Epidermal melanocyte (primary cell): ENCODE data around the gene RGS11.
"Not testable (repeated sequence)": the region's sequence is repeated elsewhere in the genome, so short reads cannot be mapped to it uniquely, and the experiment has no call there.

Source experiments
- DNase-seq: peaks from one replicate; pipeline ENCODE4 v3.0.0; 2011; ENCODE audit warnings: low spot score; ENCODE audit not compliant: insufficient read length

RGS11 gene

DNA sequence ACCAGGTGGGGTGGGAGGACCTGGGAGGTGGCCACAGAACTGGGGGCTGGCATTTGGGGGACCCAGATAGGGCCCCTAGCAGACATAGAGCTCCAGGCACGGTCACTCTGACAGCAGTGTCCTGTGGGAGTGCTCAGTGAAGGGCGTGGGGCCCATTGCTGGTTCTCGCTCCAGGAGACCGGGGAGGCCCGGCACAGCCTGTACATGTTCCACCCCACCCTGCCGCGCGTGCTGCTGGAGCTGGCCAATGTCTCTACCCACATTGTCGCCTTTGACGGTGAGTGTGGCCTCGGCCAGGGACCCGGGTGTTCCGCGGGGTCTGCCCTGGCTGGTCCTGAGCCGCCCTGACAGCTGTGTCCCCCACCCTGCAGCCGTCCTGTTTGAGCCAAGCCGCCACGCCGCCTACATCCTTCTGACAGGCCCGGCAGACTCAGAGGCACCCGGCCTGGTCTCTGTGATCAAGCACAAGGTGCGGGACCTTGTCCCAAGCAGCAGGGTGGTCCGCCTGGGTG is 11.2 kb downstream of the RGS11 start:
- no peak for DNase-seq

DNA sequence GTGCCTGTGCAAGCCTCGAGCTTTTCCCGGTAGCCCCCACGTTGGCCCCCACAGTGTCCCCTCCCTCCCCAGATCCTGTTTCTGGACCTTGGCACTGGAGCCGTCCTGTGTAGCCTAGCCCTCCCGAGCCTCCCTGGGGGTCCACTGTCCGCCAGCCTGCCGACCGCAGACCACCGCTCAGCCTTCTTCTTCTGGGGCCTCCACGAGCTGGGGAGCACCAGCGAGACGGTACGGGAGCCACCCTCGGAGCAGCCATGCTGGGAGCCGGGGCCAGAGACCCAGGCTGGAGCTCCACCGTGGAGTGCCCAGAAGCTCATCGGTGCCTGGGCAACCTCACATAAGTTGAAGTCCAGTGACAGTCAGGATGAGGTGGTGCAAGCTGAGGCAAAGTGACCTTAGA is 11.8 kb downstream of the RGS11 start:
- no peak for DNase-seq

DNA sequence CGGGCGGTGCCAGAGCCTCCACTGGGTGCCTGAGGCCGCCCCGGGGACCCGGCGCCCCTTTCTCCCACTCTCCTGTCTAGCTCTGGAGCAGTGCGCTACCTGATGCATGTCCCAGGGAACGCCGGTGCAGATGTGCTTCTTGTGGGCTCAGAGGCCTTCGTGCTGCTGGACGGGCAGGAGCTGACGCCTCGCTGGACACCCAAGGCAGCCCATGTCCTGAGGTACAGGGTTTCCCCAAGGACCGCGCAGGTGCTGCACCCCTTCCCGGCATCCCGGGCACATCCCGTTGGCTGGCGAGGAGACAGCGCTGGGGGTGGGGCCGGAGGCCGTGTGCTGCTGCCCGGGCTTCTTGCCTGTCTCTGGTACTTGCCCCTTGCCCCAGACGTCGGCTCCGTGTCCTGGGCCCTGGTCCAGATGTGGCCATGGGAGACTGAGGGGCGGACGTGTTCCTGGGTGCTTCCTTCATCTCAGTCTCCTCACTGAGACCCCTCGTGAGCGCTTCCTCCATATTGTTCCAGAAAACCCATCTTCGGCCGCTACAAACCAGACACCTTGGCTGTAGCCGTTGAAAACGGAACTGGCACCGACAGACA is 12.5 kb downstream of the RGS11 start:
- DNase-seq = no peak

DNA sequence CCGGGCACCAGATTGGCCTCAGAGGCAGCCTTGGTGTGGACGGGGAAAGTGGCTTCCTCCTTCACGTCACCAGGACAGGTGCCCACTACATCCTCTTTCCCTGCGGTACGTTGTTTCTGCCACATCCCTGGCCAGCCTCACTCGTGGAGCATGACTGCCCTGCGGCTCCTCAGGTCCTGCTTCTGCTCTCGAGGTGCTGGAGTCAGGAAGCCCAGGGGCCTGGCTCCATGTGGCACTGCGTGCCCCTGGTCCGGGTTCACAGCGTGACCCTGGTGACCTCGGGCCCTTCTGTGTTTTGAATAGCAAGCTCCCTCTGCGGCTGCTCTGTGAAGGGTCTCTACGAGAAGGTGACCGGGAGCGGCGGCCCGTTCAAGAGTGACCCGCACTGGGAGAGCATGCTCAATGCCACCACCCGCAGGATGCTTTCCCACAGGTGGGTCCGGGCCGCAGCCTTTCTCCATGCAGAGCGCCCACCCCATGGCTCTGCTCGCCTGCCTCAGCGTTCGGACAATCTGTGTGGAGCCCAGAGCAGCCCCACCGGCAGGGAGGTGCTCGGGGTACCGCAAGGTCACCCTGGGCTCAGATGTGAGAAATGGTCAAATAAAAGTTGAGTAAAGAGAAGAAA is 13.5 kb downstream of the RGS11 start:
- DNase-seq = no peak

DNA sequence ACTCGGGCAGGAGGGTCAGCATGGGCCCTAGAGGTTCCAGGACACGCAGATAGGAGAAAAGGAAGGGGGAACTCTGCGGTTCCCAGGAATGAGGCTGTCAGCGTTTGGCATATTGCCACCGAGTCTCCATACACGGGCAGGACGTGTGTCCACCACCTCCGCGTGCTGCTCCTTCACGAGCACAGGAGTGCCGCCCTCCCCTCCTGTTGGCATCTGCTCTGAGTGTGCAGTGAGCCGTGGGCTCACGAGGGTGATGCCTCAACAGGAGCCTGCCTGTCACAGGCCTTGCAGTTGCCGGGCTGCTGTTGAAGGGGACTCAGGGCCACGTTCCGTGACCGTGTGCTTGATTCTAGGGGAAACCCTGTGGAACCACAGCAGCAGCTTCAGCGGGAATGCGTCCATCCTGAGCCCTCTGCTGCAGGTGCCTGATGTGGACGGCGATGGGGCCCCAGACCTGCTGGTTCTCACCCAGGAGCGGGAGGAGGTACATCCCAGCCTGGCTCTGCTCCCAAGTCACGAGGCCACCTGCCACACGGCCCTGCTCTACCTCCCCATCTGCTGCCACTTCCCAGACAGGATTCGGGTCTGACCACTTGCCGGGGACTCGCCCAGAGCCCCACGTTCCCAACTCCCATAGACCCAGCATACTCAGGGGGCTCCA is 14.6 kb downstream of the RGS11 start:
- no peak for DNase-seq

DNA sequence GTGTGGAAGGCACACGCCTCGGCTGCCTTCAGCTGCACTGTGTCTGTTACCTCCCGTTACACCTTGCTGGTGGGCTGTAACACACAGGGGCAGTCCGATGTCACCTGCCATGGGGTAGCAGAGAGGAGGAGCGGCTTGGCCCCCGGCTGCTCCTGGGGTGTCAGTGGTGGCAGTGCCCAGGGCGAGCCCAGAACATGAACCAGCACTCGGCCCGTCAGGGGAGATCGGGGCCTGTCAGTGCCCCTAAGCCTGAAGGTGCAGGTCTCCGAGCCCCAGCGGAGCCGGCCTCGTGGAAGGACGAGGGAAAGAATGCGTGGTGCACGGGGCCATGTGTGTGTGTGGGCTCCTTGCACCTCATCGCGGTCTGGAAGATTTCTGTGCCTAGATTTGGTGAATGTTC is 15.4 kb downstream of the RGS11 start:
- DNase-seq = no peak

DNA sequence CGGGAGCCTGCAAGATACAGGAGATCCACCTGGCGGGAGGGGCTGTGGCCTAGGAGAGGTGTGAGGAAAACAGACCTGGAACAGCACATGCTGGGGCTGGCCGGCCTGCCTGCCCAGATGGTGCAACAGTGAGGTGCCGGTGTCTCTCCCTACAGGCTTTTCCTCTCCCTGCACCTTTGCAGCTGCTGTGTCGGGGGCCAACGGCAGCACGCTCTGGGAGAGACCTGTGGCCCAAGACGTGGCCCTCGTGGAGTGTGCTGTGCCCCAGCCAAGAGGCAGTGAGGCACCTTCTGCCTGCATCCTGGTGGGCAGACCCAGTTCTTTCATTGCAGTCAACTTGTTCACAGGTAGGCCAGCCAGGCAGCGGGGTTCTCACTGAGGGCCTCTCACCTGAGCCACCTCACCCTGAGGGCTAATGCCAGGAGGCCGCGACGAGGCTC is 15.9 kb downstream of the RGS11 start:
- no peak for DNase-seq

DNA sequence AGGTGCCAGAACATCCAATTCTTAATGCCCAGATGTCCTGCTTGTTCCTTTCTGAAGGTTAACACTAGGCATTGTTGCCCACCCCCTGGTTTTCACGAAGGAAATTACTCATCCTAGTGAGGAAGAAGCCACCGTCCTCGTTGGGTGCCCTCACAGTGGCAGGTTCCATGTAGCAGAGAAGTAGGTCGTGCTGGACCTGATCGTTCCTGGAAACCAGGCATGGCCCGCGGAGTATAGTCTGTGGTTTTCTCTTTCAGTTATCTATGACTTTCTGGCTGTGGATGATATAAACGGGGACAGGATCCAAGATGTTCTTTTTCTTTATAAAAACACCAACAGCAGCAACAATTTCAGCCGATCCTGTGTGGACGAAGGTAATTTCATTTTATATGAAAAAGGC is 16.5 kb downstream of the RGS11 start:
- DNase-seq = no peak

DNA sequence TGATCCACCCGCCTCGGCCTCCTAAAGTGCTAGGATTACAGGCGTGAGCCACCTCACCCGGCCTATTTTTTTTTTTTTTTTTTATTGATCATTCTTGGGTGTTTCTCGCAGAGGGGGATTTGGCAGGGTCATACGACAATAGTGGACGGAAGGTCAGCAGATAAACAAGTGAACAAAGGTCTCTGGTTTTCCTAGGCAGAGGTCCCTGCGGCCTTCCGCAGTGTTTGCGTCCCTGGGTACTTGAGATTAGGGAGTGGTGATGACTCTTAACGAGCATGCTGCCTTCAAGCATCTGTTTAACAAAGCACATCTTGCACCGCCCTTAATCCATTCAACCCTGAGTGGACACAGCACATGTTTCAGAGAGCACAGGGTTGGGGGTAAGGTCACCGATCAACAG is 17.7 kb downstream of the RGS11 start:
- not testable (repeated sequence) for DNase-seq

DNA sequence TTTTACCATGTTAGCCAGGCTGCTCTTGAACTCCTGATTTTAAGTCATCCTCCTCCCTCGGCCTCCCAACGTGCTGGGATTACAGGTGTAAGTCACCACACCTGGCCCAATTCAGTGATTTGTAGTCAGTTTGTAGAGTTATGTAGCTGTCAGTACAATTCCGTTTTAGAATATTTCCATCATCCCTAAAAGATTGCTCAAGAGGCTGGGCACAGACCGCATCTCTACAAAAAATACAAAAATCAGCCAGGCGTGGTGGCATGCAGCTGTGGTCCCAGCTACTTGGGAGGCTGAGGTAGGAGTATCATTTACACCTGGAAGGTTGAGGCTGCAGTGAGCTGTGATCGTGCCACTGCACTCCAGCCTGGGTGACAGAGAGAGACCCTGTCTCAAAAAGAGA is 20.6 kb downstream of the RGS11 start:
- no peak for DNase-seq

DNA sequence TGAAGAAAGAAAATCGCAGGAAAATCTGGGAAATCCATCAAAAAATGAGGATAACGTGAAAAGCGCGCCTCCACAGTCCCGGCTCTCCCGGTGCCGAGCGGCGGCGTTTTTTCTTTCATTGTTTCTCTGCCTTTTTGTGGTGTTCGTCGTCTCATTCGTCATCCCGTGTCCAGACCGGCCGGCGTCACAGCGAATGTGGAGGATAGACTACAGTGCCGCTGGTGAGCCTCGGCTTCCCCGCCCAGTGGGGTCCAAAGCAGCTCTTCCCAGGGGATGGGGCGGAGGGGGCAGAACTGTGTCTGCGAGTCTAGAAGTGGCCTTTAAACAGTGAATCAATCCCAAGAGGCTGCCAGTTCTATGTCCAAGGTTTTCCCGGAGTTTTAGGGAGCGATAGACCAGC is 21.3 kb downstream of the RGS11 start:
- no peak for DNase-seq

DNA sequence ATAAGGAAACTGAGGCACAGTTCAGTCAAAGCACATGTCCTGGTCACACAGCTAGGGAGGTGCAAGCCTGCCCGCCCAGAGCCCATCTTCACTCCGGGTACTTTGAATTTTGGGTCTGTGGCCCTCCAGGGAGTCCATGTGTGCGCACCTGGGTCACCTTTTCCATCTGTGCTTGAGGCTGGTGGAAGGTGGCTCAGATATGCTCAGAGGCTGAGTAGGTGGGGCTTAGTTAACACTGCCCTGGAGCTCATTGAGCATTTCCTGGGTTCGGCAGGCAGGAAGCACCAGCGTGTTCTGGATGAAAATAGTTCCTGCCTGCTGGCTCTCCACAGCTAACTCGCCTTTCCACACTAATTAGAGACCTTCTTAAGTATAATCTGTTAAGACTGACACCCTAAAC is 21.9 kb downstream of the RGS11 start:
- no peak for DNase-seq

DNA sequence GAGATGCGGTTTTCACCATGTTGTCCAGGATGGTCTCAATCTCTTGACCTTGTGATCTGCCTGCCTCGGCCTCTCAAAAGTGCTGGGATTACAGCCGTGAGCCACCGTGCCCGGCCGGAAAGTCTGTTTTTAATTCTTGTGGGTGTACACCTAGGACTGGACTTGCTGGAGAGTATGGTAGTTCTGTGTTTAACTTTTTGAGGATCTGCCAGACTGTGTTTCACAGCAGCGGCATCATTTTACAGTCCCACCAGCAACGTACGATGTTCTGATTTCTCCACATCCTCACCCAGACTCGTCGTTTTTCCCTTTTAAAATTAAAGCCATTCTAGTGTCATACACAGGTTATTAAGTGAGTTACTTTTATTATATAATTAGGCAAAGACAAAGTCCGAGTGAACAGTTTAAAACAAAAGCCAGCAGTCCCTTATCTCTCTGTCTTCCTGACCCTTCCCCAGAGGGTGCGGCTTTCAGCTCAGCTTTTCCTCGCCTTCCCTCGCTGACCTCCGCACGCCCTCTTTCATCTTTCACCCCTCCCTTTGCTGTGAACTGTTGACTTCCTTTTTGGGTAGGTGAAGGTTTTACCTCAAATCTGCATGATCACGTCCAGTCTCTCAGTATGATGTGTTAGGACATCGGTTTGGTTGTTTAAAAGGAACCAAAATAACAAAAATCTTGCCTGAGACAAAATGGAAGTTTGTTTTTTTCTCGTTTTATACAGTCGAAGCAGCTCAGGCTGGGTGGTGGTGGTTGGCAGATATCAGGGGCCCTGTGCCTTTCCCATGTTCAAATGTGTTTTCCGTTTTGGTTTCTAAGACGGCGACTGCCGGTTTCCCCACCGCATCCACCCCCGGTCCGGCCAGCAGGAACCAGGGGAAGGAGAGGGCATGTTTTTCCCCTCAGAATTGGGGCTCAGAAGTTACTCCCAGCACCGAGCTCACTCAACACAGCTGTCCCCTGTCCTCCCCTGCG is 23.1 kb downstream of the RGS11 start:
- no peak for DNase-seq

DNA sequence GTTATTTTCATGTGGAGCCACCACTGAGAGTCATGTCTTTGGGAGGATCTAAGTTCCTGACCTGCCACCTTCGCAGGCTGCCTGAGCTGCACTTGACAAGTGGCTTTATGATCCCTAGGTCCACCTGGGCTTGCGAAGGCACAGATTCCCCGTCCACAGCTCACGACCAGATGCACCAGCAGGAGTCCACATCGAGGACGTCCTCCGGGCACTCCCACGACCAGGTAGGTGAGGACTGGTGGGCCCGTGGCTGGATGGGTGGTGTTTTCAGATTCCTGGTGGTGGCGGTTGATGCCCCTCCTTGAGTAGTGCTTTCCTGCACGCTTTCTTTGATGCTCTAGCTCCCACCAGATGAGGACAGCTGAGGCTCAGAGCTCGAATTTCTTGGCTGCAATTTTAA is 26.3 kb downstream of the RGS11 start:
- no peak for DNase-seq

DNA sequence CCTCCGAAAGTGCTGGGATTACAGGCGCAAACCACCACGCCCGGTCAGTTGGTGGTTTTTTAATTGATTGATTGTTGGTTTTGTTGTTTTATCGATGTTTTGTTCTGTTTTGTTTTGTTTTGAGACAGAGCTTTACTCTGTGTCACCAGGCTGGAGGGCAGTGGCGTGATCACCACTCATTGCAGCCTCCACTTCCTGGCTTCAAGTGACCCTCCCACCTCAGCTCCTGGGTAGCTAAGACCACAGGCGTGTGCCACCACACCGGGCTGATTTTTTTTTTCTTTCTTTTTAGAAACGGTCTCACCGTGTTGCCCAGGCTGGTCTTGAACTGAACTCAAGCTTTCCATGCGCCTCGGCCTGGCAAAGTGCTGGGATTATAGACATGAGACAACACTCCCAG is 28.7 kb downstream of the RGS11 start:
- DNase-seq = no peak

DNA sequence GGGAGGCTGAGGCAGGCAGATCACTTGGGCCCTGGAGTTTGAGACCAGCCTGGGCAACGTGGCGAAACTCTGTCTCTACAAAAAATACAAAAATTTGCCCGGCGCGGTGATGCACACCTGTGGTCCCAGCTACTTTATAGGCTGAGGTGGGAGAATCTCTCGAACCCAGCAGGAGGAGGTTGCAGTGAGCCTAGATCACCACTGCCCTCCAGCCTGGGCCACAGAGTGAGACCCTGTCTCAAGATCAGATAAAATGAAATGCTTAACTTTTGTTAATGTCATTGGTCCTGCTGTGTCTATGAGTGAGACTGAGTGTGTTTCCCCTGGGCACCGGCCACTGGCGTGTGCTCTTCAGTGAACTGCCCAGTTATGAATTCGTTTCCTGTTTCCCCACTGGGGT is 30.6 kb downstream of the RGS11 start:
- DNase-seq = no peak

DNA sequence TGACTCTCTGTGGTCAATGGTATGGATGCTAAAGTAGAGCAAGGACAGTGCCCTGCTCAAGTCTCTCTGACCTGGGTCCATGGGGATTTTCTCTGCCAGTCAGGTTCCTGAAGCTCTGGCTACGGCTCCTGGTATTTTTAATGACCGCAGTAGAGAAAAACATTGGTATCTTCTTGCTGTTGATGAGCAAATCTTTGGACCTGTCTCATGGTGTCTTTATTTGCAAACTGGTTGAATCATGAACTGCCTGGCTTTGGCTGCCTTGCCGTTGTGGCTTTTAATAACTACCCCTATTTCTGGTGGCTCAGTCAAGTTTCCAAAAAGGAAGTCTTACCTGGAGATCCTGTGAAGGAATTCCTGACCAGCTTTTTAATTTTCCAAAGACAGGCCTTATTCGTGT is 32.4 kb downstream of the RGS11 start:
- no peak for DNase-seq

DNA sequence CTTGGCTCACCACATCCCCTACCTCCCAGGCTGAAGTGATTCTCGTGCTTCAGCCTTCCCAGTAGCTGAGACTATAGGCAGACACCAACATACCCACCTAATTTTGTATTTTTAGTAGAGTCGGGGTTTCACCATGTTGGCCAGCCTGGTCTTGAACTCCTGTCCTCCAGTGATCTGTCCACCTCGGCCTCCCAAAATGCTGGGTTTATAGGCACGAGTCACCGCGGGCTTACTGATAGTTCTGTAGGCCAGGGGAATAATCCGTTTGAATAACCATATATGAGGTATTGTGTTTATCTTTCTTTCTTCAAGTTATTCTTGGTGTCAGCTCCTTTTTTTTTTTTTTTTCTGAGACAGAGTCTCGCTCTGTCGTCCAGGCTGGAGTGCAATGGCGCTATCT is 33.5 kb downstream of the RGS11 start:
- DNase-seq = no peak

DNA sequence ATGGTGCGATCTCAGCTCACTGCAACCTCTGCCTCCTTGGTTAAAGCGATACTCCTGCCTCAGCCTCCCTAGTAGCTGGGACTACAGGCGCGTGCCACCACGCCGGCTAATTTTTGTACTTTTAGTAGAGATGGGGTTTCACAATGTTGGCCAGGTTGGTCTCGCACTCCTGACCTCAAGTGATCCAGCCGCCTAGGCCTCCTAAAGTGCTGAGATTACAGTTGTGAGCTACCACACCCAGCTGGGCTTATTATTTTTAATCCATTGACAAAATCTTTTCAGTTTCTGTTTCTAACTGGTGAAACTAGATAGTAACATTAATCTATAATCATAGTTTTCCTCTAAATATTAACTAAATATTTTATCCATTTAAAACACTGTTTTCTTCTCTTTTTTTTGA is 35.2 kb downstream of the RGS11 start:
- DNase-seq = no peak

DNA sequence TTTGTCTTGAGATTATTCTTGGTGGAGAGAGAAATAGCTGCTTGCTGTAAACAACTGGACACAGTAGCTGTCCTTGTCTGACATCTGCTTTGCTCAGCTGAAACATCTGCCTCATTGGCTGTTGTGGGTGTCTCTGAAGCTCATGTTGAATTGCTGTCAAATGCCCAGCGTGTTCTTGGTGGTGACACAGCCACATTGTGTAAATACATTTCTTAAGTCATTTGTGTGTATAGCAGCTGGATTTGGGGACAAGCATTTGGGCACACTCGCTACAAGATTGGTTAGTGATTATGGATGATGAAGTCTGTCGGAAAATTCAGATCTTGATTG is 35.8 kb downstream of the RGS11 start:
- DNase-seq = peak; percentile 56

DNA sequence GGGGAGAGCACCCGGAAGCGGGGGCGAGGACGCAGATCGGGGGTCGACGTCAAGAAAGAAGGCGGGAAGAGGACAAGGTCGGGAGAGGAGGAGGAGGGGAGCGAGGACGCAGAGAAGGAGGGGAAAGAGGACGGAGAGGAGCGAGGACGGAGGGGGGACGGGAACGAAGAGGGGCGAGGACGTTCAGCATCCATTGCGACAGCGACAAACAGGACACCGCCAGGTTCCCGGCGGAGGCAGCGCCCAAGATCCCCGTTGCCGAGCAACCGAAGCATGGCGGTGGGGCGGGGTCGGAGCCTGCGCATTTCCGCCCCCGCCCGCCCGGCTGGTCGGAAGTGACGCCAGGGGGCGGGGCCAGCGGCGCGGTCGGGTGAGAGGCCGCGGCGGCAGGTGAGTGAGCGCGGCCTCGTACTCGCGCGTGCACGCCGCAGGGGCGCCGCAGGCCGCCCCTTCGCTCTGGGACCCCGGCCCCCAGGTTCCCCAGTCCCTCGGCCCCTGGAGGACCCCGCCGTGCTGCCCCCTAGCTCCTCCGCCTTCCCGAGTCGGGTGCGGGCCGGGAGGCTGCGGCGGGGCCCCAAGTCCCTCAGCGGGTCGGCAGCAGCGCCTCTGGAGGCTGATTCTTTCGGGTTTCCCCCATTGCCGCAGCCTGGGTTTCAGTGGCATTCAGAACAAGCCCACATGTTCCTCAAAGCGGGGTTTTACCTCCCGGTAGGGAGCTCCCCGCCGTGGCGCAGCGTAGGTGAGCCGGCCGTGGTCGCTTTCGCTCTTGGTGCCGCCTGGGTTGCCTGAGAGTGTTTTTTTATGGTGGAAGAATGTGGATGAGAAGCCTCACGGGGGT is 41.1 kb downstream of the RGS11 start, which contains the start of gene FAM234A:
FAM234A (plus strand) TSS at position 354 of the 838 bp plus-strand sequence. CDS start 19,593 bp downstream, outside the sequence.
- DNase-seq = peak; percentile 87
